ENCODE measurements around the gene POLR2E.

Gene POLR2E

GRCh38 chr19:1093330-1093729, 1.8 kb downstream of the POLR2E start:
- no peak for DNase-seq

GRCh38 chr19:1091544-1092175, 3.5 kb downstream of the POLR2E start:
- no peak for DNase-seq

GRCh38 chr19:1090731-1091543, 4.2 kb downstream of the POLR2E start:
- DNase-seq, result no peak

- DNase-seq, result no peak
Measured at GRCh38 chr19:1089891-1090290, 5.3 kb downstream of the POLR2E start.

GRCh38 chr19:1089126-1089771, 5.9 kb downstream of the POLR2E start:
- DNase-seq, result no peak

GRCh38 chr19:1088416-1089010, 6.7 kb downstream of the POLR2E start:
- DNase-seq, result no peak

GRCh38 chr19:1087813-1088415, 7.3 kb downstream of the POLR2E start:
- DNase-seq, result no peak

- no peak for DNase-seq
Measured at GRCh38 chr19:1086613-1087012, 8.6 kb downstream of the POLR2E start.

GRCh38 chr19:1085676-1086442, 9.3 kb downstream of the POLR2E start:
- DNase-seq, result no peak

- DNase-seq, result no peak
Measured at GRCh38 chr19:1085053-1085658, 10.0 kb downstream of the POLR2E start.

GRCh38 chr19:1084024-1084868, 10.9 kb downstream of the POLR2E start:
- no peak for DNase-seq

GRCh38 chr19:1082928-1083816, 12.0 kb downstream of the POLR2E start:
- no peak for DNase-seq

GRCh38 chr19:1082165-1082927, 12.8 kb downstream of the POLR2E start:
- DNase-seq, result no peak

- DNase-seq, result no peak
Measured at GRCh38 chr19:1081301-1082164, 13.6 kb downstream of the POLR2E start.

GRCh38 chr19:1080360-1081161, 14.6 kb downstream of the POLR2E start:
- DNase-seq, result no peak

GRCh38 chr19:1079566-1080111, 15.5 kb downstream of the POLR2E start:
- no peak for DNase-seq

GRCh38 chr19:1076951-1077350, 18.2 kb downstream of the POLR2E start:
- no peak for DNase-seq

Data from right forelimb (tissue), 1 donor.